ENCODE results near the gene RASGRF2.

DNA sequence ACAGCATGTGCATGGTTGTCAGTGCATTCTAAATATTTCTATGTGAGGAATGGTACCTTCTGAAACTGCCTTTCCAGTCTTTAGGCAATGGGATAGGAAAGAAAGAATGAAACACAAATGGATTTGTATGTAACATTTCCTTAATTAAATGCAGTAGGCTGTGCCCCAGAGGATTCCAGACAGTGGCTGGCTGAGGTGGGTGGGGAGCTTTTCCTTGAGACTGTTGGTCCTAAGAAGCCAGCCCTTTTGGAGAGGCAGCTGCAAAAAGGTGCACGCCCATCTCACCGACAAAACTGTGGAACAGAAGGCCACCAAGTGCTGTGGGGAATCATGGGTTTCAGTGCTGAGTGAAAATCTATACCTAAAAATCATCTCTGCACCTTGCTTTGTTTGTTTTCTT is 266.1 kb downstream of the RASGRF2 start:
- TF ChIP-seq FOXM1 (IDR thresholded peaks at IDR 0.05; ENCODE audit: borderline replicate concordance) (no peak), BHLHE40 (IDR thresholded peaks at IDR 0.05; ENCODE audit: borderline replicate concordance) (no peak), SP1 (IDR thresholded peaks at IDR 0.05) (no peak), ZNF384 (IDR thresholded peaks at IDR 0.05) (no peak), CTBP1 (IDR thresholded peaks at IDR 0.05; ENCODE audit: borderline replicate concordance) (no peak), TARDBP (IDR thresholded peaks at IDR 0.05) (no peak), LEF1 (IDR thresholded peaks at IDR 0.05; ENCODE audit: borderline replicate concordance) (no peak), SUZ12 (IDR thresholded peaks at IDR 0.05) (no peak), FOXA1 (IDR thresholded peaks at IDR 0.05) (no peak), L3MBTL2 (conservative IDR thresholded peaks at IDR 0.05) (no peak)

Measured in HEK293T (cell line).